Hepatocyte (in vitro differentiated cells): ENCODE data around the gene PSME1. TPM values are rescaled to one million over a fixed set of nuclear protein-coding genes. Genes with fewer than 3 reads are reported as not detected.
A peak's percentile ranks its signal among the peaks of the same experiment; 100 is the strongest.

Experiments
- DNase-seq: peaks from one replicate; pipeline ENCODE4 v3.0.0-alpha.2; 2016; ENCODE audit warnings: low spot score
- H2AFZ ChIP-seq: fragments of 200-600 bp; sonication (generic); 2 replicates; pipeline ENCODE4 v1.6.0; 2016; ENCODE audit warnings: antibody characterized with exemption, mild to moderate bottlenecking
- H3K27ac ChIP-seq: fragments of 200-600 bp; sonication (generic); 2 replicates; pipeline ENCODE4 v1.5.1; 2016; ENCODE audit warnings: mild to moderate bottlenecking
- H3K27me3 ChIP-seq: fragments of 200-600 bp; sonication (generic); 2 replicates; pipeline ENCODE4 v1.6.1; 2016
- H3K36me3 ChIP-seq: fragments of 200-600 bp; sonication (generic); replicated peaks from 2 replicates; pipeline ENCODE4 v1.5.1; 2016; ENCODE audit warnings: low read depth; ENCODE audit not compliant: insufficient read depth
- H3K4me1 ChIP-seq: fragments of 200-600 bp; sonication (generic); 2 replicates; pipeline ENCODE4 v1.5.1; 2016; ENCODE audit warnings: mild to moderate bottlenecking, moderate library complexity; ENCODE audit not compliant: insufficient read depth
- H3K4me2 ChIP-seq: fragments of 200-600 bp; sonication (generic); 2 replicates; pipeline ENCODE4 v1.6.0; 2016
- H3K4me3 ChIP-seq: fragments of 200-600 bp; sonication (generic); 2 replicates; pipeline ENCODE4 v1.5.1; 2016; ENCODE audit warnings: mild to moderate bottlenecking
- H3K79me2 ChIP-seq: fragments of 200-600 bp; sonication (generic); 2 replicates; pipeline ENCODE4 v1.6.0; 2017; ENCODE audit warnings: mild to moderate bottlenecking
- H3K9me2 ChIP-seq: fragments of 200-600 bp; sonication (generic); replicated peaks from 2 replicates; pipeline ENCODE4 v1.6.0; 2017; ENCODE audit warnings: mild to moderate bottlenecking; ENCODE audit not compliant: insufficient read depth
- H3K9me3 ChIP-seq: fragments of 200-600 bp; sonication (generic); 2 replicates; pipeline ENCODE4 v1.5.1; 2016; ENCODE audit warnings: low read depth, mild to moderate bottlenecking
- H4K20me1 ChIP-seq: fragments of 200-600 bp; sonication (generic); 2 replicates; pipeline ENCODE4 v1.6.0; 2016; ENCODE audit warnings: mild to moderate bottlenecking; ENCODE audit not compliant: insufficient read depth, poor library complexity, severe bottlenecking
- EZH2 ChIP-seq: fragments of 200-600 bp; sonication (generic); IDR thresholded peaks from 2 replicates; pipeline ENCODE4 v1.6.1; 2016; ENCODE audit warnings: antibody characterized with exemption, mild to moderate bottlenecking, borderline replicate concordance
- EZH2phosphoT487 ChIP-seq: fragments of 200-600 bp; sonication (generic); IDR thresholded peaks from one replicate; pipeline ENCODE4 v1.6.1; 2018; ENCODE audit warnings: antibody characterized with exemption, mild to moderate bottlenecking, low read depth, moderate library complexity; ENCODE audit not compliant: unreplicated experiment, severe bottlenecking
- WGBS: methylation state at CpG from one replicate; pipeline ENCODE4 v1.1.6; 2016; ENCODE audit warnings: low lambda C conversion rate; ENCODE audit errors: missing lambda C conversion rate; 5-methylcytosine and 5-hydroxymethylcytosine counted together
- polyA plus RNA-seq: library from polyadenylated mRNA; unstranded; fragments of >200 nt; fragmentation: Nextera tagmentation; extraction: Ambion mirVana; gene quantifications from 2 replicates; pipeline ENCODE4 v1.2.1, GENCODE V29; 2016
- total RNA-seq: library from RNA; depleted of rRNA; stranded (reverse); fragments of >200 nt; gene quantifications from 2 replicates; pipeline ENCODE4 v1.2.3, GENCODE V29; 2014
- TF ChIP-seq, protein P1 (sequence below): fragments of 200-600 bp; sonication (generic); IDR thresholded peaks from 2 replicates; pipeline ENCODE4 v1.5.1; 2016; ENCODE audit warnings: antibody characterized with exemption, mild to moderate bottlenecking; ENCODE audit not compliant: poor library complexity

Gene PSME1
- total and polyA plus RNA-seq, 2 experiments from 2014 or later = 123 to 238 TPM

- Histone ChIP-seq H2AFZ (peak overlapping the region; percentile 43), H3K4me2 (peak overlapping the region; percentile 84), H3K27ac (peak overlapping the region; percentile 95), H3K9me2 (no peaks in the 10 kb centered on the region), H3K4me3 (no peak overlapping the region), H3K36me3 (no peaks in the 10 kb centered on the region), H3K9me3 (no peaks in the 10 kb centered on the region), H3K4me1 (peaks cover 12% of the 10 kb centered on the region), H3K79me2 (peaks cover 27% of the 10 kb centered on the region), H3K27me3 (no peaks in the 10 kb centered on the region), H4K20me1 (no peaks in the 10 kb centered on the region)
- TF ChIP-seq EZH2 (no peak), EZH2phosphoT487 (no peak)
- TF ChIP-seq, protein P1, sequence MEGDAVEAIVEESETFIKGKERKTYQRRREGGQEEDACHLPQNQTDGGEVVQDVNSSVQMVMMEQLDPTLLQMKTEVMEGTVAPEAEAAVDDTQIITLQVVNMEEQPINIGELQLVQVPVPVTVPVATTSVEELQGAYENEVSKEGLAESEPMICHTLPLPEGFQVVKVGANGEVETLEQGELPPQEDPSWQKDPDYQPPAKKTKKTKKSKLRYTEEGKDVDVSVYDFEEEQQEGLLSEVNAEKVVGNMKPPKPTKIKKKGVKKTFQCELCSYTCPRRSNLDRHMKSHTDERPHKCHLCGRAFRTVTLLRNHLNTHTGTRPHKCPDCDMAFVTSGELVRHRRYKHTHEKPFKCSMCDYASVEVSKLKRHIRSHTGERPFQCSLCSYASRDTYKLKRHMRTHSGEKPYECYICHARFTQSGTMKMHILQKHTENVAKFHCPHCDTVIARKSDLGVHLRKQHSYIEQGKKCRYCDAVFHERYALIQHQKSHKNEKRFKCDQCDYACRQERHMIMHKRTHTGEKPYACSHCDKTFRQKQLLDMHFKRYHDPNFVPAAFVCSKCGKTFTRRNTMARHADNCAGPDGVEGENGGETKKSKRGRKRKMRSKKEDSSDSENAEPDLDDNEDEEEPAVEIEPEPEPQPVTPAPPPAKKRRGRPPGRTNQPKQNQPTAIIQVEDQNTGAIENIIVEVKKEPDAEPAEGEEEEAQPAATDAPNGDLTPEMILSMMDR = no peak
- 85% methylated on average over 19 of the region's 19 CpGs for WGBS
- peak; percentile 4 for DNase-seq
Measured at GRCh38 chr14:24093207-24093900, 42.6 kb upstream of the PSME1 start.

GRCh38 chr14:24093901-24094840 is 41.8 kb upstream of the PSME1 start, which contains the start of gene PCK2:
PCK2 (plus strand) TSS chr14:24094311; CDS start chr14:24094406, 95 bp downstream.
- TF ChIP-seq EZH2 = no peak
- TF ChIP-seq EZH2phosphoT487 = no peak
- TF ChIP-seq, protein P1 = no peak
- Histone ChIP-seq H3K36me3 (no peaks in the 10 kb centered on the region), H3K9me2 (no peaks in the 10 kb centered on the region), H2AFZ (peak within 1 kb of the TSS; percentile 73), H3K4me2 (peak within 1 kb of the TSS; percentile 84), H3K79me2 (peaks cover 27% of the 10 kb centered on the region), H4K20me1 (no peaks in the 10 kb centered on the region), H3K9me3 (no peaks in the 10 kb centered on the region), H3K4me1 (peaks cover 12% of the 10 kb centered on the region), H3K4me3 (peak within 1 kb of the TSS; percentile 84), H3K27ac (peak within 1 kb of the TSS; percentile 95), H3K27me3 (no peaks in the 10 kb centered on the region)
- 1% methylated on average over 20 of the region's 68 CpGs for WGBS
- DNase-seq = peak; percentile 95

GRCh38 chr14:24094841-24095270 is 41.1 kb upstream of the PSME1 start:
- no peak for TF ChIP-seq EZH2
- DNase-seq = no peak
- H3K4me3 ChIP-seq = peak overlapping the region; percentile 84
- no peaks in the 10 kb centered on the region for H3K27me3 ChIP-seq
- H3K4me2 ChIP-seq = peak overlapping the region; percentile 84
- no peaks in the 10 kb centered on the region for H3K36me3 ChIP-seq
- 3% methylated on average over 14 of the region's 14 CpGs for WGBS
- H3K4me1 ChIP-seq = peaks cover 12% of the 10 kb centered on the region
- peak overlapping the region; percentile 95 for H3K27ac ChIP-seq
- H3K9me2 ChIP-seq = no peaks in the 10 kb centered on the region
- no peaks in the 10 kb centered on the region for H4K20me1 ChIP-seq
- H2AFZ ChIP-seq = peak overlapping the region; percentile 73
- H3K9me3 ChIP-seq = no peaks in the 10 kb centered on the region
- peaks cover 27% of the 10 kb centered on the region for H3K79me2 ChIP-seq
